ENCODE data around the gene GPR158.

The GPR158 gene

GRCh38 chr10:25564351-25564750 is 389.6 kb downstream of the GPR158 start:
- H3K4me3 ChIP-seq: no peak overlapping the region
- H3K36me3 ChIP-seq: no peaks in the 10 kb centered on the region
- H3K4me1 ChIP-seq: no peaks in the 10 kb centered on the region
- no peak overlapping the region for H3K27ac ChIP-seq
- TF ChIP-seq CTCF (IDR thresholded peaks at IDR 0.05): no peak
- no peaks in the 10 kb centered on the region for H3K9me3 ChIP-seq
- intact Hi-C loops (cut with DNase I; ENCODE audit: low total_unique reads): no loop called here
- no peak for DNase-seq
- H3K27me3 ChIP-seq: no peaks in the 10 kb centered on the region

- Histone ChIP-seq H3K4me3 (no peak overlapping the region), H3K27me3 (no peaks in the 10 kb centered on the region), H3K9me3 (no peaks in the 10 kb centered on the region), H3K27ac (no peak overlapping the region), H3K36me3 (no peaks in the 10 kb centered on the region), H3K4me1 (no peaks in the 10 kb centered on the region)
- DNase-seq: no peak
- intact Hi-C loops (cut with DNase I; ENCODE audit: low total_unique reads): no loop called here
- no peak for TF ChIP-seq CTCF (IDR thresholded peaks at IDR 0.05)
Observed at GRCh38 chr10:25565570-25565969, 390.8 kb downstream of the GPR158 start.

- H3K36me3 ChIP-seq: no peaks in the 10 kb centered on the region
- H3K9me3 ChIP-seq: no peaks in the 10 kb centered on the region
- no peaks in the 10 kb centered on the region for H3K4me1 ChIP-seq
- no peak overlapping the region for H3K27ac ChIP-seq
- H3K27me3 ChIP-seq: no peaks in the 10 kb centered on the region
- DNase-seq: no peak
- H3K4me3 ChIP-seq: no peak overlapping the region
- intact Hi-C loops (cut with DNase I; ENCODE audit: low total_unique reads): no loop called here
- no peak for TF ChIP-seq CTCF (IDR thresholded peaks at IDR 0.05)
Observed at GRCh38 chr10:25573316-25573715, 398.5 kb downstream of the GPR158 start.

- no peak overlapping the region for H3K4me3 ChIP-seq
- no peak for DNase-seq
- H3K27ac ChIP-seq: no peak overlapping the region
- no peaks in the 10 kb centered on the region for H3K36me3 ChIP-seq
- H3K9me3 ChIP-seq: no peaks in the 10 kb centered on the region
- no peaks in the 10 kb centered on the region for H3K4me1 ChIP-seq
- TF ChIP-seq CTCF (IDR thresholded peaks at IDR 0.05): no peak
- intact Hi-C loops (cut with DNase I; ENCODE audit: low total_unique reads): no loop called here
- no peaks in the 10 kb centered on the region for H3K27me3 ChIP-seq
Observed at GRCh38 chr10:25575343-25575742, 400.5 kb downstream of the GPR158 start.

- Histone ChIP-seq H3K36me3 (no peaks in the 10 kb centered on the region), H3K4me1 (no peaks in the 10 kb centered on the region), H3K9me3 (no peaks in the 10 kb centered on the region), H3K27me3 (no peaks in the 10 kb centered on the region), H3K27ac (no peak overlapping the region), H3K4me3 (no peak overlapping the region)
- no peak for TF ChIP-seq CTCF (IDR thresholded peaks at IDR 0.05)
- intact Hi-C loops (cut with DNase I; ENCODE audit: low total_unique reads): no loop called here
- DNase-seq: no peak
Observed at GRCh38 chr10:25578061-25578460, 403.3 kb downstream of the GPR158 start.

GRCh38 chr10:25582961-25583360 is 408.2 kb downstream of the GPR158 start:
- TF ChIP-seq CTCF (IDR thresholded peaks at IDR 0.05): no peak
- Histone ChIP-seq H3K27me3 (no peaks in the 10 kb centered on the region), H3K27ac (no peak overlapping the region), H3K4me3 (no peak overlapping the region), H3K4me1 (no peaks in the 10 kb centered on the region), H3K9me3 (no peaks in the 10 kb centered on the region), H3K36me3 (no peaks in the 10 kb centered on the region)
- intact Hi-C loops (cut with DNase I; ENCODE audit: low total_unique reads): no loop called here
- no peak for DNase-seq
